GM18508 (cell line): ENCODE measurements around the gene CEACAM5.

Experiments used
- ATAC-seq: cut with Tn5 transposase; IDR thresholded peaks from one replicate; pipeline ENCODE4 v1.9.1; 2021; ENCODE audit warnings: moderate number of reproducible peaks; ENCODE audit not compliant: insufficient read depth, unreplicated experiment

Gene CEACAM5

DNA sequence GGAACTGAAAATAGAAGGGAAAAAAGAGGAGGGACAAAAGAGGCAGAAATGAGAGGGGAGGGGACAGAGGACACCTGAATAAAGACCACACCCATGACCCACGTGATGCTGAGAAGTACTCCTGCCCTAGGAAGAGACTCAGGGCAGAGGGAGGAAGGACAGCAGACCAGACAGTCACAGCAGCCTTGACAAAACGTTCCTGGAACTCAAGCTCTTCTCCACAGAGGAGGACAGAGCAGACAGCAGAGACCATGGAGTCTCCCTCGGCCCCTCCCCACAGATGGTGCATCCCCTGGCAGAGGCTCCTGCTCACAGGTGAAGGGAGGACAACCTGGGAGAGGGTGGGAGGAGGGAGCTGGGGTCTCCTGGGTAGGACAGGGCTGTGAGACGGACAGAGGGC lies at the start of gene CEACAM5:
CEACAM5 (plus strand) TSS at position 146 of the 400 bp plus-strand sequence; CDS start at position 252, 106 bp downstream.
- ATAC-seq = no peak

GRCh38 chr19:41666075-41666474 lies 42.4 kb upstream of the CEACAM5 start:
- no peak for ATAC-seq

- no peak for ATAC-seq
Measured at GRCh38 chr19:41668315-41668714, 40.1 kb upstream of the CEACAM5 start.

GRCh38 chr19:41670755-41671154 lies 37.7 kb upstream of the CEACAM5 start:
- no peak for ATAC-seq

DNA sequence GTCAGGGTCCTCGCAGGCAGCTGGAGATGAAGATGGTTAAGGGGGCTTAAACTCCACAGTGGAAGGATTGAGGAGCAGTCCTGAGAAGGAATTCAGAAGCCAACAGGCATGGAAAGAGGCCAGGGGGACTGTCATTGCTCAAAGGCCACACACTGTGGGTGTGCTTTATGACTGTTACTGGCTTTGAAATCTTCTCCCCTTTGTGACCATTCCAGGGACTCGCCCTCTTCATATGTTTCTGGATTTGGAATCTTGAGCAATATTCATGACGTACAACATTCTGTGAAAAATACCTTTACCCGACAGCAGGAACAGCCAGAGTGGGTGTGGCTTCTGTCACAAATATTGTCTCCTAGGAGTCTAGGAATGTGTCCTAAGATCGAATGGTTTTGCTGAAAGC lies 36.9 kb upstream of the CEACAM5 start:
- no peak for ATAC-seq

GRCh38 chr19:41682437-41682836 lies 26.0 kb upstream of the CEACAM5 start:
- no peak for ATAC-seq

- ATAC-seq = no peak
Measured at GRCh38 chr19:41687419-41687818, 21.0 kb upstream of the CEACAM5 start.

DNA sequence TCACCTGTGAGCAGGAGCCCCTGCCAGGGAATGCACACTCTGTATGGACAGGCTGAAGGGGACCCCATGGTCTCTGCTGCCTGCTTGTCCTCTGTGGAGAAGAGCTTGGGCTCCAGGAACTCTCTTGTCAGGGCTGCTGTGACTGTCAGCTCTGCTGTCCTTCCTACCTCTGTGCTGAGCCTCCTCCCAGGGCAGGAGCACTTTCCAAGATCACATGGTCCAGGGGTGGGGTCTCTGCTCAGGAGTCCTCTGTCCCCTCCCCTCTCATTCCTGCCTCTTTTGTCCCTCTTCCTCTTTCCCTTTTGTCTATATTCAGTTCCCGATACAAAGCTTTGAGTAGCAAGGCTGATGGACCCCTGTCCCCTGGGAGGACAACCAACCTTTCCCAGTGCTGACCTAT lies 20.3 kb upstream of the CEACAM5 start, which contains the start of gene CEACAM7:
CEACAM7 (minus strand) TSS at position 173 of the 400 bp plus-strand sequence; CDS start at position 68, 105 bp downstream.
- ATAC-seq = no peak

GRCh38 chr19:41688687-41689086 lies 19.7 kb upstream of the CEACAM5 start:
- ATAC-seq = no peak

GRCh38 chr19:41689993-41690800 lies 18.2 kb upstream of the CEACAM5 start:
- ATAC-seq = no peak

DNA sequence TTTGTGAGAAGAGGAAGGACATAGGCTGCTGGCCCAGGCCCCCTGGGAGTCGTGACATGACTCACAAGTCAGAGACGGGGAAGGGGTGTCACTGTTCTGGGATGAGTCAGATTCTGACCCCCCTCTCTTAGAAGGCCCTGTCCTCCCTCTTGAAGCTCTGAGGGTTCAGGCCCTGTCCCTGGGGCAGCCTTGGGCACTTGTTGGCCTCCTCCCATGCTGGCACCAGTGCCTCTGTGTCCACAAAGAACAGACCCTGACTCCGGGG lies 17.7 kb upstream of the CEACAM5 start:
- no peak for ATAC-seq

- ATAC-seq = no peak
Measured at GRCh38 chr19:41691268-41691970, 17.0 kb upstream of the CEACAM5 start.

GRCh38 chr19:41694196-41694595 lies 14.2 kb upstream of the CEACAM5 start:
- no peak for ATAC-seq

DNA sequence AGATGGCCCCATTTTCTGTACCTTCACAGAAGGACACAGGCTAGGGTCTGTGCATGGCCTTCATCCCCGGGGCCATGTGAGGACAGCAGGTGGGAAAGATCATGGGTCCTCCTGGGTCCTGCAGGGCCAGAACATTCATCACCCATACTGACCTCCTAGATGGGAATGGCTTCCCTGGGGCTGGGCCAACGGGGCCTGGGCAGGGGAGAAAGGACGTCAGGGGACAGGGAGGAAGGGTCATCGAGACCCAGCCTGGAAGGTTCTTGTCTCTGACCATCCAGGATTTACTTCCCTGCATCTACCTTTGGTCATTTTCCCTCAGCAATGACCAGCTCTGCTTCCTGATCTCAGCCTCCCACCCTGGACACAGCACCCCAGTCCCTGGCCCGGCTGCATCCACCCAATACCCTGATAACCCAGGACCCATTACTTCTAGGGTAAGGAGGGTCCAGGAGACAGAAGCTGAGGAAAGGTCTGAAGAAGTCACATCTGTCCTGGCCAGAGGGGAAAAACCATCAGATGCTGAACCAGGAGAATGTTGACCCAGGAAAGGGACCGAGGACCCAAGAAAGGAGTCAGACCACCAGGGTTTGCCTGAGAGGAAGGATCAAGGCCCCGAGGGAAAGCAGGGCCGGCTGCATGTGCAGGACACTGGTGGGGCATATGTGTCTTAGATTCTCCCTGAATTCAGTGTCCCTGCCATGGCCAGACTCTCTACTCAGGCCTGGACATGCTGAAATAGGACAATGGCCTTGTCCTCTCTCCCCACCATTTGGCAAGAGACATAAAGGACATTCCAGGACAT lies 13.4 kb upstream of the CEACAM5 start:
- ATAC-seq = no peak

DNA sequence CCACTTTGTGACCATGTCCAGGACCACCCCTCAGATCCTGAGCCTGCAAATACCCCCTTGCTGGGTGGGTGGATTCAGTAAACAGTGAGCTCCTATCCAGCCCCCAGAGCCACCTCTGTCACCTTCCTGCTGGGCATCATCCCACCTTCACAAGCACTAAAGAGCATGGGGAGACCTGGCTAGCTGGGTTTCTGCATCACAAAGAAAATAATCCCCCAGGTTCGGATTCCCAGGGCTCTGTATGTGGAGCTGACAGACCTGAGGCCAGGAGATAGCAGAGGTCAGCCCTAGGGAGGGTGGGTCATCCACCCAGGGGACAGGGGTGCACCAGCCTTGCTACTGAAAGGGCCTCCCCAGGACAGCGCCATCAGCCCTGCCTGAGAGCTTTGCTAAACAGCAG lies 12.7 kb upstream of the CEACAM5 start:
- ATAC-seq = no peak

- no peak for ATAC-seq
Measured at GRCh38 chr19:41696402-41697197, 11.8 kb upstream of the CEACAM5 start.

- no peak for ATAC-seq
Measured at GRCh38 chr19:41697198-41697855, 11.1 kb upstream of the CEACAM5 start.

DNA sequence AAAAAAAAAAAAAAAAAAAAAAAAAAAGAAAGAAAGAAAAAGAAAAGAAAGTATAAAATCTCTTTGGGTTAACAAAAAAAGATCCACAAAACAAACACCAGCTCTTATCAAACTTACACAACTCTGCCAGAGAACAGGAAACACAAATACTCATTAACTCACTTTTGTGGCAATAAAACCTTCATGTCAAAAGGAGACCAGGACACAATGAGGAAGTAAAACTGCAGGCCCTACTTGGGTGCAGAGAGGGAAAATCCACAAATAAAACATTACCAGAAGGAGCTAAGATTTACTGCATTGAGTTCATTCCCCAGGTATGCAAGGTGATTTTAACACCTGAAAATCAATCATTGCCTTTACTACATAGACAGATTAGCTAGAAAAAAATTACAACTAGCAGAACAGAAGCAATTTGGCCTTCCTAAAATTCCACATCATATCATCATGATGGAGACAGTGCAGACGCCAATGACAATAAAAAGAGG lies 9.6 kb upstream of the CEACAM5 start:
- ATAC-seq = no peak

GRCh38 chr19:41699231-41699967 lies 9.0 kb upstream of the CEACAM5 start:
- no peak for ATAC-seq
